ENCODE data around the gene KIF26B. TPM values are rescaled to one million over a fixed set of nuclear protein-coding genes. Genes with fewer than 3 reads are reported as not detected.

Gene KIF26B
- polyA plus RNA-seq, 1 of the 3 experiments (the other 2 are of a cell fraction): 2.6 TPM

- Histone ChIP-seq H3K9ac (no peak overlapping the region), H3K4me1 (ENCODE audit: control insufficient read depth in 1 of 2, insufficient read depth in 2 of 2, low read depth in 1 of 2, low read length in 1 of 2) (peaks cover 0 to 36% of the 10 kb centered on the region in 2 experiments; a peak in 2 of 4 replicates), H3K4me3 (ENCODE audit: low read depth in 2 of 2, low read length in 1 of 2) (no peak overlapping the region), H3K27ac (ENCODE audit: low read depth in 2 of 2, low read length in 1 of 2) (peak overlapping the region in 1 of 2 experiments; percentile 7; a peak in 1 of 4 replicates), H3K4me2 (no peak overlapping the region), H4K20me1 (ENCODE audit: insufficient read depth) (no peaks in the 10 kb centered on the region), H3F3A (replicated peaks; ENCODE audit: insufficient read depth) (no peaks in the 10 kb centered on the region), H3K36me3 (replicated peaks in 1 of 2; ENCODE audit: control insufficient read depth in 1 of 2, insufficient read depth in 2 of 2, low read length in 1 of 2) (peaks cover 0 to 10% of the 10 kb centered on the region in 2 experiments), H2AFZ (ENCODE audit: low read depth) (no peak overlapping the region), H3K27me3 (ENCODE audit: insufficient read depth) (no peaks in the 10 kb centered on the region), H3K79me2 (ENCODE audit: insufficient read depth) (no peaks in the 10 kb centered on the region), H3K9me3 (no peaks in the 10 kb centered on the region), H3K9me2 (no peaks in the 10 kb centered on the region)
- CTCF ChIA-PET: interaction anchor here (0.7 to 1.8 kb wide), 5 partner anchors 10 to 359 kb away, joined by 3 to 6 read pairs (median 3); no protein-coding TSS in a partner anchor
- no peak for DNase-seq
- POLR2A ChIA-PET: no interaction called here
- 95% methylated on average over 12 of the region's 12 CpGs for whole genome bisulfite sequencing (ENCODE audit: low lambda C conversion rate)
- no peak for TF ChIP-seq RCOR1 (IDR thresholded peaks at IDR 0.05; ENCODE audit: low read length)
- peak; percentile 42 for TF ChIP-seq RAD21 (IDR thresholded peaks at IDR 0.05; ENCODE audit: low read length)
Observed at GRCh38 chr1:245516284-245516759, 361.5 kb downstream of the KIF26B start.

- 78% methylated on average over 1 of the region's 1 CpG for WGBS (ENCODE audit: low lambda C conversion rate)
- Histone ChIP-seq H4K20me1 (ENCODE audit: insufficient read depth) (no peaks in the 10 kb centered on the region), H3K9ac (no peak overlapping the region), H3K4me2 (no peak overlapping the region), H3K4me3 (ENCODE audit: low read depth in 2 of 2, low read length in 1 of 2) (no peak overlapping the region), H3K9me3 (no peaks in the 10 kb centered on the region), H3K27ac (ENCODE audit: low read depth in 2 of 2, low read length in 1 of 2) (no peak overlapping the region), H3F3A (replicated peaks; ENCODE audit: insufficient read depth) (no peaks in the 10 kb centered on the region), H3K79me2 (ENCODE audit: insufficient read depth) (no peaks in the 10 kb centered on the region), H3K36me3 (replicated peaks in 1 of 2; ENCODE audit: control insufficient read depth in 1 of 2, insufficient read depth in 2 of 2, low read length in 1 of 2) (peaks cover 5 to 14% of the 10 kb centered on the region in 2 experiments), H2AFZ (ENCODE audit: low read depth) (no peak overlapping the region), H3K9me2 (no peaks in the 10 kb centered on the region), H3K4me1 (ENCODE audit: control insufficient read depth in 1 of 2, insufficient read depth in 2 of 2, low read depth in 1 of 2, low read length in 1 of 2) (peaks cover 0 to 6% of the 10 kb centered on the region in 2 experiments; a peak in 1 of 4 replicates), H3K27me3 (ENCODE audit: insufficient read depth) (no peaks in the 10 kb centered on the region)
- DNase-seq: no peak
- no peak for TF ChIP-seq TAF1 (IDR thresholded peaks at IDR 0.05; ENCODE audit: borderline replicate concordance, low read depth, low read length)
- TF ChIP-seq EP300 (IDR thresholded peaks at IDR 0.05; ENCODE audit: borderline replicate concordance in 1 of 2, low read depth in 1 of 2, low read length in 1 of 2): no peak
- no peak for TF ChIP-seq MXI1 (IDR thresholded peaks at IDR 0.05; ENCODE audit: low read depth, low read length)
- TF ChIP-seq POLR2AphosphoS5 (IDR thresholded peaks at IDR 0.05; ENCODE audit: low read depth, low read length): no peak
- TF ChIP-seq NRF1 (IDR thresholded peaks at IDR 0.05; ENCODE audit: low read depth, low read length): no peak
- no peak for TF ChIP-seq CHD2 (IDR thresholded peaks at IDR 0.05; ENCODE audit: low read length, partially characterized antibody)
- TF ChIP-seq FOXJ3 (CRISPR knock-in tag; IDR thresholded peaks at IDR 0.05): no peak
- TF ChIP-seq RCOR1 (IDR thresholded peaks at IDR 0.05; ENCODE audit: low read length): no peak
- TF ChIP-seq YY1 (IDR thresholded peaks at IDR 0.05; ENCODE audit: low read depth): no peak
- ChIA-PET CTCF (no interaction called here), POLR2A (no interaction called here)
Observed at GRCh38 chr1:245520611-245521010, 365.8 kb downstream of the KIF26B start.

GRCh38 chr1:245526141-245526540 lies 371.4 kb downstream of the KIF26B start:
- Histone ChIP-seq H4K20me1 (ENCODE audit: insufficient read depth) (no peaks in the 10 kb centered on the region), H3K4me3 (ENCODE audit: low read depth in 2 of 2, low read length in 1 of 2) (no peak overlapping the region), H3K36me3 (replicated peaks in 1 of 2; ENCODE audit: control insufficient read depth in 1 of 2, insufficient read depth in 2 of 2, low read length in 1 of 2) (peaks cover 5 to 13% of the 10 kb centered on the region in 2 experiments), H3K9me2 (no peaks in the 10 kb centered on the region), H3K9me3 (no peaks in the 10 kb centered on the region), H2AFZ (ENCODE audit: low read depth) (no peak overlapping the region), H3K9ac (no peak overlapping the region), H3K27ac (ENCODE audit: low read depth in 2 of 2, low read length in 1 of 2) (no peak overlapping the region), H3K27me3 (ENCODE audit: insufficient read depth) (no peaks in the 10 kb centered on the region), H3F3A (replicated peaks; ENCODE audit: insufficient read depth) (no peaks in the 10 kb centered on the region), H3K4me2 (no peak overlapping the region), H3K4me1 (ENCODE audit: control insufficient read depth in 1 of 2, insufficient read depth in 2 of 2, low read depth in 1 of 2, low read length in 1 of 2) (peaks cover 0 to 13% of the 10 kb centered on the region in 2 experiments; a peak in 2 of 4 replicates), H3K79me2 (ENCODE audit: insufficient read depth) (no peaks in the 10 kb centered on the region)
- CTCF ChIA-PET: interaction anchor here (0.7 to 1.1 kb wide), 3 partner anchors 10 to 265 kb away, joined by 3 to 4 read pairs (median 3); no protein-coding TSS in a partner anchor
- WGBS (ENCODE audit: low lambda C conversion rate): 90% methylated on average over 2 of the region's 2 CpGs
- POLR2A ChIA-PET: no interaction called here
- TF ChIP-seq PBX3 (IDR thresholded peaks at IDR 0.05) (no peak), EZH2phosphoT487 (IDR thresholded peaks at IDR 0.05; ENCODE audit: borderline replicate concordance, low read depth) (no peak), FOSL2 (IDR thresholded peaks at IDR 0.05; ENCODE audit: borderline replicate concordance, low read depth) (no peak), JUND (IDR thresholded peaks at IDR 0.05) (no peak), GATA2 (CRISPR knock-in tag; IDR thresholded peaks at IDR 0.05) (no peak), IRF3 (IDR thresholded peaks at IDR 0.05; ENCODE audit: low read depth, low read length) (no peak), ELF1 (IDR thresholded peaks at IDR 0.05) (no peak)
- no peak for DNase-seq

Data from SK-N-SH (cell line).